HG03558 (cell line): Measurements from ENCODE around the gene RMP24.
"Not testable (repeated sequence)": the region's sequence is repeated elsewhere in the genome, so short reads cannot be mapped to it uniquely, and the experiment has no call there.

ENCODE experiments used
- ATAC-seq: cut with Tn5 transposase; IDR thresholded peaks from one replicate; pipeline ENCODE4 v1.9.1; 2021; ENCODE audit warnings: moderate number of reproducible peaks; ENCODE audit not compliant: unreplicated experiment; ENCODE audit errors: extremely low read depth

RMP24 gene

GRCh38 chr18:35964319-35964718 lies 8.2 kb upstream of the RMP24 start:
- no peak for ATAC-seq

- not testable (repeated sequence) for ATAC-seq
Measured at GRCh38 chr18:35967866-35968265, 4.6 kb upstream of the RMP24 start.

GRCh38 chr18:35968278-35968880 lies 4.1 kb upstream of the RMP24 start:
- no peak for ATAC-seq

DNA sequence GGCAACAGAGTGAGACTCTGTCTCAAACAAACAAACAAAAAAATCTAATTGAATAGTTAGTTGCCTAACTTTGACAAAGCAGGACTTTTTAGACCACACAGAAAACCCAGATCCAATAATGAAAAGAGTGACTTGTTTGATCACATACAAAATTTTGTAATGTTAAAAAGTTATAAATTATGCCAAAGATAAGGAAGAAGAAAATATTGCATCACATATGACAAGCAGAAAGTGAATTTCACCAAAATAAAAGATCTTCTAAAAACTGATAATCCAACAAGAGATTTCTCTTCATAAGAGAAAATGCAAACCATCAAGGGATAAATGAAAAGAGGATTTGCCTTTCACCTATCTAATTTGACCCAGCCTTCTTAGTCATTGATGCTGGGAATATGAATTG lies 2.8 kb upstream of the RMP24 start:
- ATAC-seq, result no peak

- no peak for ATAC-seq
Measured at GRCh38 chr18:35971661-35972196, 750 bp upstream of the RMP24 start.

DNA sequence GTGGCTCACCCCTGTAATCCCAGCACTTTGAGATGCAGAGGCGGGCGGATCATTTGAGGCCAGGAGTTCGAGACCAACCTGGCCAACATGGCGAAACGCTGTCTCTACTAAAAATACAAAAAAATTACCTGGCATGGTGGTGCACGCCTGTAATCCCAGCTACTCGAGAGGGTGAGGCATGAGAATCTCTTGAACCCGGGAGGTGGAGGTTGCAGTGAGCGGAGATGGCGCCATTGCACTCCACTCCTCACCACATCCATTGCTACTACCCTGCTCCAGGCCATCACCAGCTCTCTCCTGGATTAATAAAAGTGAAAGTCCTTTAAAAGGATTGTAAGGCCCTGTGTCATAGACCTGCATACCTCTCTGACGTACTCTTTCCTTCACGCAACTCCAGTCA lies 1.2 kb downstream of the RMP24 start:
- ATAC-seq, result no peak

DNA sequence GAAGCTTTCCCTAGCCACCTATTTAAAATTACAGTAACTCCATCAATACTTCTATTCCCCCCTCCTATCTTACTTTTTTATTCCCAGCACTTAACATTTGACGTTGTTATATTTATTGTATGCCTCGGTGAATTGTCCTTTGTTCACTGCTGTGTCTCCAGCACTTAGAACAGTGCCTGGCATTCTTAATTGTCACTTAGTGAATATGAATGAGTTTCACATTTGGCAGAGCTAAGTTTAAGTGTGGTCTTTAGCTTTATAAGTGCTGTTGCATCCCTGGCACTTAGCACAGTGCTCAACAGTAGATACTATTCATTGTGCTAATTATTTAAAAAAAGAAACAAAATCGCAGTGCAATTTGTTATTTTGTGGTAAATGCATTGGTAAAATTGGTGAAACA lies 1.7 kb downstream of the RMP24 start:
- ATAC-seq, result no peak

DNA sequence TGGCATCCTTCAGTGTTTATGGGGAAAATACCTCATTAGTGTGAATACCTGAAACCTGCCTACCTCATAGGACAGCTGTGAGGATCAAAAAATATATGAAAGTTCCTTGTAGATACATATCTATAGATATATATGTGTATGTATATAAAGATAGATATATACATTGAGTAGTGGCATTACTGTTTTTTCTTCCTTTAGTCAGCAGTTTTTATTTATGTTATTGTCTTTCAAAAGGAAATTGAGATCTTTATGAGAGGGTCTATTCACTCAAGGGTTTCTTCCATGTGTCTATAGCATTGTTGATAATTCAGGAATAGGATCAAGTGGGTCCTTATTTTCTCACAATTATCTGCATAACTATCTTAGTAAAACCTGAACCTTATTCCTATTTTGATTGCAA lies 6.6 kb downstream of the RMP24 start:
- ATAC-seq, result no peak

DNA sequence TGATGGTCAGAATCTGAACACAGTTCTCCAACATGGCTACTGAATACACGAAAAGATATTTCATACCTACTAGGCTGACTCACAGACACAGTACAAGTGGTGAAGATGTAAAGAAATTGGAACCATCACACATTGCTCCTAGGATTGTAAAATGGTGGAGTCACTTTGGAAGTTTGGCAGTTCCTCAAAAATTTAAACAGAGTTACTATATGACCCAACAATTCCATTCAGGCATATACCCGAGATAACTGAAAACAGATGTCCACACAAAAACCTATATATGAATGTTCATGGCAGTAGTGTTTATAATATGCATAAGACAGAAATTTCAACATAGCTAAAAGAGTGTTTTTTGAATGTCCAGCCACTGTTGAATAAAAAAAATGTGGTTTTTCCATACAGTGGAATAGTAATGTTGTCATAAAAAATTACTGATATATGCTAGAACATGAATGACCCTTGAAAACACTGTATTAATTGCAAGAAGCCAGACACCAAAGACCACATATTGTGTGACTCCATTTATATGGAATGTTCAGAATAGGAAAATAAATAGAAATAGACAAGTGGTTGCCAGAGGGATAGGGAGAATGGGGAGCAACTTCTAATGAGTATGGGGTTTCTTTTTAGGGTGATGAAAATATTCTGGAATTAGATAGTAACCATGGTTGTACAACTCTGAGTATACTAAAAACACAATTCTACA lies 10.1 kb downstream of the RMP24 start:
- no peak for ATAC-seq

DNA sequence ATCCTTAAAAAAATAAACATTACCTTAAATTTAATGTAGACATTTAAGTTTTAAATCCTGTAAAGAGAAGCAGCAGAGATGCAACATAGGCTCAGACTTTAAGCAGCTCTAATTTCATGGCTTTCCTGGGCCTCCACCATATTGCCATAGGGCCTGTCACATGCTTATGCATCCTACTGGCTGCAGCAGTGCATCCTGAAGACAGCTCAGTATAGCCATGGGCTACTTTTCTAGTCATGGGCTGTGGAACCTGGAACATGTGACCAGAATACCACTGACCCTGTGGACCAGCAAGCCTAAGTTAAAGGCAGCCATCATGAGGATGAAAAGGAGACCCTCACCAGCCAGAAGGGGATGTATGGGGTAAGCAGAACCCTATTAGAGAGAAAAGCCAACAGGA lies 10.7 kb downstream of the RMP24 start:
- no peak for ATAC-seq

DNA sequence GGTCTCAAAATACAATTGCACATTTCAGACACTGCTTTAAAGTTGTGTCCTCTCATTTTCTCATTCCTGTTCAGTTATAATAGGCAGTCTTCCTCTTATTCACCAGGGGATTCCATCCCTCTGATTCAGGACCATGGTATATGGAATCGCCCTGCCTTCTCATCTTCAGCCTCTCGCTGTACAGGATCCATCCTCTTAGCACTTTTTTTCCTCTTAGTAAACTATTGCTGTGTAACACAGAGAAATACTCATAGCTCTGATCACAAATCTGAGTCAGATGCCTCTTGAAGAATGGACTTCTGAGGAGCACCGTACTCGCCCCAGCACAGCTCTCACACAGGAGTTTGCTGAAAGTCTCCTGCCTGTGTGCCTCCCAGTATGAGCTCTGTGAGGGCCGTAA lies 11.3 kb downstream of the RMP24 start:
- ATAC-seq, result no peak

DNA sequence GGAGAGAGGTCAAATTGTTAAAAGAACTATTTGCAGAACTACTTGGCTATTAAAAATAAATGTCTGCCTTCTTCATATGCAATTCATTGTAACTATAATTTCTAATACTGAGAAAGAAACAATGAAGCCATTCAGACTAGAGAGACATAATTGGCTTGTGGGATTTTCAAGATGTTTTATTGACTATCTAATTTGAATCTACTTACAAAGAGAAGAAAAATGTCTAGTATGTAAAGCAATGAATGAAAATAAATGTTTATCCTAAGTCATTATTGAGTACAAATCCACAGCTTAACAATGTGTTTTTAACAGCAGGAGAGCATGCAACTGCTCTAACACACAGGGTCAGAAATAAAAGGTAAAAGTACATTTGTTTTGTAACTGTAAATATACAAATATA lies 19.2 kb downstream of the RMP24 start:
- ATAC-seq, result no peak

DNA sequence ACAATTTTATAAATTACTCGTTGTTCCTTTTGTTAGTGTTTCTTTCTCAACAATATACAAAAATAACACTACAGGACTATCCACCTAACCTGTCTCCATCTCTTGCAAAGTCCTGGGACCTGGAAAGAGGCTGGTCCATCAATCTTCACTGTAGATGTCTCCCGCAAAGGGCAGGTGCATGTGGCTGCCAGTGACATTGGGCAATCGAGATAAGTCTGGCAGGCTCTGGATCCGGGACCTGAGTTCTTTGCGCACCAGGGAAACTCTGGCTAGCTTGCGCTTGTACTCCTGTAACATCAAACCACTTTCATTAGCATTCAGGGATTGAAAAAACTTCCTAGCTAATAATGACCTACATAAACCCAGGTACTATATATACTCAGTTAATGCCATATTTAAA lies 20.5 kb downstream of the RMP24 start:
- ATAC-seq, result no peak

GRCh38 chr18:35998967-35999366 lies 26.5 kb downstream of the RMP24 start:
- no peak for ATAC-seq

GRCh38 chr18:35999925-36000324 lies 27.4 kb downstream of the RMP24 start:
- ATAC-seq, result no peak

GRCh38 chr18:36006997-36007396 lies 34.5 kb downstream of the RMP24 start:
- no peak for ATAC-seq

DNA sequence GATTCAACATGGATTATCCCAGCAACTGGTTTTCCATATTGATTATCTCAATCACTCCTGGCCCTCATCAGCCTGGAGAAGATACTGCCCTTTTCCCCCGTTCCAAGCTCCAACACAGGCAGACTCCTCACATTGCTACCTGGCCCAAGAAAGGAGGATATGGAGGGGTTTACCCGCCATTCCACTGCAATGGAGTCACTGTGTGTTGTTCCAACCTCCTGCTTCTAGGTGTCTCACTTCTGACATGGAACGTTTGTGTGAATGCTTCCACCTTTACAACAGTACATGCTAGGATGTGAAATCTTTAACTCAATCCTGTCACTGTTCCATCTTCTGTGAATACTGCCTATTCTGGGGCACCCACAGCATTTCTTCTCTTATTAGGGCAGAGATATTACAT lies 36.7 kb downstream of the RMP24 start:
- no peak for ATAC-seq

DNA sequence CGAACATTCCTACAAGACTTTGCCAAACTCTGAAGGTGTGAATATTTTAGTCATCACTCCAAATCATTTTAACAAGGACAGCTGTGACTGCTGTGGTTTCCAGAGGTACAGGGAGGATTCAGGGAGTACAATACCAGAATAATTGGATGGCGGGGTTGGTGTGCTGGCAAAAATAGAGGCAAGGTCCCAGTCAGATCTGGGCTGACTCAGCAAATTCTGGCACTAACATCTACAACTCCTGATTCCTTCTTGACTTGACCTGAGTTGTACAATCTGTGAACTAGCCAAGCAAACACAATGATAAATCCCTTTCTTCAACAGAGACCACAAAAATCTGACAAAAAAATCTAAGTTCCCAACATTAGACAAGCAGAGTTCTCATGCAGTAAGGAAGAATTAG lies 40.4 kb downstream of the RMP24 start:
- ATAC-seq, result no peak

GRCh38 chr18:36015629-36016028 lies 43.1 kb downstream of the RMP24 start:
- peak; percentile 87 for ATAC-seq

DNA sequence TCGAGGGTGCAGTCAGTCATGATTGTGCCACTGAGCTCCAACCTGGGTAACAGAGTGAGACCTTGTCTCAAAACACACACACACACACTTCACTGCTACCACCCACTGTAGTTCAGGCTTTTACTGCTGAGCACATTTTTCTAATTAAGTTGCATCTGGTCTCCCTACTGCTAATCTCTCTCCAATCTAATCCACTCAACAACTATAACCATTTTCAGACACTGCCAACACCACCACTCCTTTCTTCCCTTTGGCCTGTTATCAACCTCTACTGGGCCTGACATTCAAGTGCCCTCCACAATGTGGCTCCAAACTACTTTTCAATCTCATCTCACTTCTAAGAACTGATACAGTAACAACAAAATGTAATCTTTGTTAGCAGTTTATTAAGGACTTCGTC lies 44.8 kb downstream of the RMP24 start:
- no peak for ATAC-seq

DNA sequence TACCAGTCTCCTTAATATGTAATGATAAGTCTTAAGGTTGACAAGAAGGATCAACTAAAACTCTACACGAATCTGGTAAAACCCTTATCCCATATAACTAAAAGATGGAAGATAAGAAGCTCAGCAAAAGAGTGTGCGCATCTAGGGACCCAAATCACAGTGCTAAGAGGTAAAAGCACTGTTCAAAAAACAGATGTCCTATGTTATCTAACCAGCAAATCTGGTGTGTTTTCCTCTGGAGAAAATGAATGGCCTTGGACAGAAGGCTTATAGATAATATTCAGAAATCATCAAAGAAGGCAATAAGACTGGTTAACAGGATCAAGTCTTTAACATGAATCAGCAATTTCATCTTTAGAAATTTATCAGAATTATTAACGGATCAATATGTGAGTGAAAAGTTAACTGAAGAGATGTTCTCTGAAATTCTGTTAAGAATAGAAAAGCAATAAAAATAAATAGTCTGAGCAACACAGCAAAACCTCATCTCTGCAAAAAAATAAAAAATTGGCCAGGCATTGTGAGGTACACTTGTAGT lies 47.8 kb downstream of the RMP24 start:
- ATAC-seq, result no peak

GRCh38 chr18:36023336-36023735 lies 50.9 kb downstream of the RMP24 start:
- no peak for ATAC-seq
